ENCODE results near the gene POLR2J.
"Not testable (repeated sequence)": the region's sequence is repeated elsewhere in the genome, so short reads cannot be mapped to it uniquely, and the experiment has no call there.

DNA sequence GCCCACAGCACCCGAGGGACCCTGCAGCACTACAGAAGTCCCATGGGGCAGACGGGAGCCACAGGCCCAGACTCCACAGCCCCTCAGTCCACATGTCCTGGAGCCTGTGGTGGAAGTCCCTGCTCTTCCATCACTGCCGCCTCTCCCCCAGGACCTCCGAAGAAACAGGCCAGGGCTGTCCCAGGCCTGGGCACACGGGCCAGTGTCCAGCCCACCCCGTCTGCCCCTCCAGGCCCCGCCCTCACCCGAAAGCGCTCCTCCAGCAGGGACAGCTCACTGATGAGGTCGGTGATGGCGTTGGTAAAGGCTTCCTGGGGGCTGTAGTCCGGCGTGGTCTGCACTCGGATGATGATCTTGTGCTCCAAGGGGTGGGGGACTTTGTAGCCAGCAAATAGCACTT lies 4.6 kb downstream of the POLR2J start:
- not testable (repeated sequence) for TF ChIP-seq CTCF, POLR2A, EP300 (IDR thresholded peaks at IDR 0.05)
